Panc1 (cell line): ENCODE data around the gene ANAPC16. TPM values are rescaled to one million over a fixed set of nuclear protein-coding genes. Genes with fewer than 3 reads are reported as not detected.
A peak's percentile ranks its signal among the peaks of the same experiment; 100 is the strongest.

Experiments
- ATAC-seq: fragments of 200-7000 bp; cut with Tn5 transposase; 2 replicates; pipeline ENCODE4 v1.9.1; 2020; ENCODE audit warnings: mild to moderate bottlenecking, moderate library complexity
- BruUV-seq: library from RNA; stranded (reverse); fragments of 400-500 nt; replicated peaks from 2 replicates; lab custom pipeline; 2021; lab: Mats Ljungman, UMichigan
- CTCF ChIA-PET: fragments of 300-600 bp; sonication (Branson Sonifier 250); formaldehyde crosslinking; loops from one replicate; lab custom pipeline; 2022; ENCODE audit warnings: antibody characterized with exemption; lab: Charles Lee
- POLR2A ChIA-PET: fragments of 300-600 bp; sonication (Branson Sonifier 250); formaldehyde crosslinking; loops from one replicate; lab custom pipeline; 2022; ENCODE audit warnings: antibody characterized with exemption; lab: Charles Lee
- DNase-seq: peaks from one replicate; pipeline ENCODE4 v3.0.0-alpha.2; 2010; ENCODE audit warnings: low read depth, low spot score
- H3K27ac ChIP-seq: 2 replicates; pipeline ENCODE4 v1.5.1; 2011; ENCODE audit warnings: mild to moderate bottlenecking, low read length, inconsistent platforms
- H3K27me3 ChIP-seq: fragments of 200-500 bp; sonication (Bioruptor generic); 2 replicates; pipeline ENCODE4 v1.6.0; 2014; ENCODE audit warnings: low read length, inconsistent platforms; ENCODE audit not compliant: control insufficient read depth, insufficient read depth
- H3K36me3 ChIP-seq: fragments of 200-500 bp; sonication (Bioruptor generic); 2 replicates; pipeline ENCODE4 v1.5.1; 2014; ENCODE audit warnings: inconsistent platforms, mild to moderate bottlenecking, low read length, moderate library complexity; ENCODE audit not compliant: control insufficient read depth, insufficient read depth
- H3K4me1 ChIP-seq: 2 replicates; pipeline ENCODE4 v1.5.1; 2011; ENCODE audit warnings: inconsistent platforms, mild to moderate bottlenecking, low read length, moderate library complexity; ENCODE audit not compliant: control insufficient read depth, insufficient read depth
- H3K4me3 ChIP-seq, 2 experiments: 2 replicates each; pipeline ENCODE4 v1.5.1; 2011 to 2012; ENCODE audit warnings: low read depth in 2 of 2, low read length in 2 of 2, mild to moderate bottlenecking in 2 of 2, inconsistent platforms in 1 of 2, moderate library complexity in 1 of 2
- H3K9me3 ChIP-seq: fragments of 200-500 bp; sonication (Bioruptor generic); 2 replicates; pipeline ENCODE4 v1.5.1; 2014; ENCODE audit warnings: low read depth, mild to moderate bottlenecking, inconsistent platforms, low read length, moderate library complexity; ENCODE audit not compliant: control insufficient read depth, insufficient read depth
- POLR2AphosphoS5 ChIP-seq: IDR thresholded peaks from 2 replicates; pipeline ENCODE4 v1.6.1; 2012; ENCODE audit warnings: mild to moderate bottlenecking, low read depth, low read length, moderate library complexity
- SIN3A ChIP-seq: IDR thresholded peaks from 2 replicates; pipeline ENCODE4 v1.6.1; 2012; ENCODE audit warnings: low read depth, mild to moderate bottlenecking, low read length, moderate library complexity, borderline replicate concordance; ENCODE audit not compliant: insufficient read depth
- TCF7L2 ChIP-seq: IDR thresholded peaks from 2 replicates; pipeline ENCODE4 v1.6.1; 2011; ENCODE audit warnings: mild to moderate bottlenecking, low read depth, low read length, inconsistent platforms
- in situ Hi-C: cut with HindIII; loops from 2 replicates; pipeline ENCODE4 v1.10.0; 2016; ENCODE audit warnings: low sequenced_read_pairs, low pct_unique_long_range_greater_than_20kb
- intact Hi-C: fragments of 100-400 bp; cut with micrococcal nuclease; formaldehyde crosslinking; loops from one replicate; pipeline ENCODE4 v1.10.0; 2022; ENCODE audit not compliant: unreplicated experiment
- total RNA-seq: library from RNA; stranded (reverse); gene quantifications from one replicate; pipeline ENCODE4 v1.2.1, GENCODE V29; 2021; ENCODE audit not compliant: unreplicated experiment
- TF ChIP-seq, protein P1 (sequence below), 2 experiments: IDR thresholded peaks; 2 replicates each; pipeline ENCODE4 v1.6.1; 2011 to 2012; ENCODE audit warnings: low read depth in 2 of 2, control low read depth in 1 of 2, low read length in 1 of 2, mild to moderate bottlenecking in 1 of 2, moderate library complexity in 1 of 2; ENCODE audit not compliant: insufficient read depth in 1 of 2
- TF ChIP-seq, protein P2 (sequence below): fragments of 450-650 bp; IDR thresholded peaks from 2 replicates; pipeline ENCODE4 v1.5.1; 2017; ENCODE audit warnings: mild to moderate bottlenecking

The ANAPC16 gene
- total RNA-seq, 1 experiment from 2014 or later, result 110 TPM

DNA sequence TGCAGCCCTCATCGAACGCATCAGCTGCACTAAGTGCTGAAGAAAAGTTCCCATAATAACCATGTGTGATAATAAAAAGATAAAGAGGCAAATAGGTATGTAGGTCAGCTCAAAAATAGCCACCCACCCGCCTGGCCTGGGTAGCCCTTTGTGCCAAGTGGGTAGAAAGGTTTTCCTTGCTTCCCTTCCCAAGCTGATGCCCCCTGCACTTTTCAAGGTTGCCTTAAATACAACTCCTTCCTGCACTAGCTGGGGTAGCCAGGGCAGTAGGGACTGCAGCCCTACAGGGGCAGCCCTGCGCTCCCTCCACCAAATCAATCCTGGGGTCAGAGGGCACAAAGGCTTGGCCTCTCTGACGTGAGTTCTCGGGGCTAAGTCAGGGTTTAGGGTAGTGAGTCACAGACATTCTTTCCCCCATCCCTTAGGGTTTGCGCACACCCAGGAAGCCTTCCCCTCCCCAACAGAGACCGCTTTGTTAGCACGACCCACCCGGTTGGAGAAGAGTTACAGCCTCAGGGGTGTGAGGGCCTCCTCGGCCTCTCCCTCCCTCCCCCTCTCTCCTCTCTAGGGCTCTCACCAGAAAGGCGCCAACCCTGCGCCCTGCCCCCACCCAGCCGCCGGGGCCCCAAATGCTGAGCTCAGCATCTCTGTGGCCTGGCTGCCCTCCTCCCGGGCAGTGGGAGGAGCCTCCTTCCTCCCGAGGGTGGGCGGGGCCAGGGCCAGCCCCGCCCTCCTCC, 44.6 kb downstream of the ANAPC16 start:
- Histone ChIP-seq H3K4me1 (peaks cover 34% of the 10 kb centered on the region), H3K9me3 (no peaks in the 10 kb centered on the region), H3K27ac (peak overlapping the region; percentile 89), H3K4me3 (peak overlapping the region; percentile 57 to 58), H3K27me3 (no peaks in the 10 kb centered on the region), H3K36me3 (no peaks in the 10 kb centered on the region)
- no TSS peak for BruUV-seq
- no peak for DNase-seq
- ATAC-seq, result peak; percentile 88
- in situ Hi-C loops, result no loop called here
- TF ChIP-seq TCF7L2 (no peak), SIN3A (0 out of 2 replicates have a peak, but pooled peaks have one; percentile 18), POLR2AphosphoS5 (0 out of 2 replicates have a peak, but pooled peaks have one; percentile 20)
- TF ChIP-seq, protein P1, sequence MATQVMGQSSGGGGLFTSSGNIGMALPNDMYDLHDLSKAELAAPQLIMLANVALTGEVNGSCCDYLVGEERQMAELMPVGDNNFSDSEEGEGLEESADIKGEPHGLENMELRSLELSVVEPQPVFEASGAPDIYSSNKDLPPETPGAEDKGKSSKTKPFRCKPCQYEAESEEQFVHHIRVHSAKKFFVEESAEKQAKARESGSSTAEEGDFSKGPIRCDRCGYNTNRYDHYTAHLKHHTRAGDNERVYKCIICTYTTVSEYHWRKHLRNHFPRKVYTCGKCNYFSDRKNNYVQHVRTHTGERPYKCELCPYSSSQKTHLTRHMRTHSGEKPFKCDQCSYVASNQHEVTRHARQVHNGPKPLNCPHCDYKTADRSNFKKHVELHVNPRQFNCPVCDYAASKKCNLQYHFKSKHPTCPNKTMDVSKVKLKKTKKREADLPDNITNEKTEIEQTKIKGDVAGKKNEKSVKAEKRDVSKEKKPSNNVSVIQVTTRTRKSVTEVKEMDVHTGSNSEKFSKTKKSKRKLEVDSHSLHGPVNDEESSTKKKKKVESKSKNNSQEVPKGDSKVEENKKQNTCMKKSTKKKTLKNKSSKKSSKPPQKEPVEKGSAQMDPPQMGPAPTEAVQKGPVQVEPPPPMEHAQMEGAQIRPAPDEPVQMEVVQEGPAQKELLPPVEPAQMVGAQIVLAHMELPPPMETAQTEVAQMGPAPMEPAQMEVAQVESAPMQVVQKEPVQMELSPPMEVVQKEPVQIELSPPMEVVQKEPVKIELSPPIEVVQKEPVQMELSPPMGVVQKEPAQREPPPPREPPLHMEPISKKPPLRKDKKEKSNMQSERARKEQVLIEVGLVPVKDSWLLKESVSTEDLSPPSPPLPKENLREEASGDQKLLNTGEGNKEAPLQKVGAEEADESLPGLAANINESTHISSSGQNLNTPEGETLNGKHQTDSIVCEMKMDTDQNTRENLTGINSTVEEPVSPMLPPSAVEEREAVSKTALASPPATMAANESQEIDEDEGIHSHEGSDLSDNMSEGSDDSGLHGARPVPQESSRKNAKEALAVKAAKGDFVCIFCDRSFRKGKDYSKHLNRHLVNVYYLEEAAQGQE (IDR thresholded peaks at IDR 0.05; ENCODE audit: insufficient read depth in 1 of 2, low read depth in 2 of 2, low read length in 1 of 2), result no peak
- TF ChIP-seq, protein P2, sequence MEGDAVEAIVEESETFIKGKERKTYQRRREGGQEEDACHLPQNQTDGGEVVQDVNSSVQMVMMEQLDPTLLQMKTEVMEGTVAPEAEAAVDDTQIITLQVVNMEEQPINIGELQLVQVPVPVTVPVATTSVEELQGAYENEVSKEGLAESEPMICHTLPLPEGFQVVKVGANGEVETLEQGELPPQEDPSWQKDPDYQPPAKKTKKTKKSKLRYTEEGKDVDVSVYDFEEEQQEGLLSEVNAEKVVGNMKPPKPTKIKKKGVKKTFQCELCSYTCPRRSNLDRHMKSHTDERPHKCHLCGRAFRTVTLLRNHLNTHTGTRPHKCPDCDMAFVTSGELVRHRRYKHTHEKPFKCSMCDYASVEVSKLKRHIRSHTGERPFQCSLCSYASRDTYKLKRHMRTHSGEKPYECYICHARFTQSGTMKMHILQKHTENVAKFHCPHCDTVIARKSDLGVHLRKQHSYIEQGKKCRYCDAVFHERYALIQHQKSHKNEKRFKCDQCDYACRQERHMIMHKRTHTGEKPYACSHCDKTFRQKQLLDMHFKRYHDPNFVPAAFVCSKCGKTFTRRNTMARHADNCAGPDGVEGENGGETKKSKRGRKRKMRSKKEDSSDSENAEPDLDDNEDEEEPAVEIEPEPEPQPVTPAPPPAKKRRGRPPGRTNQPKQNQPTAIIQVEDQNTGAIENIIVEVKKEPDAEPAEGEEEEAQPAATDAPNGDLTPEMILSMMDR, result no peak
- ChIA-PET CTCF (interaction anchor here (0.6 to 0.9 kb wide), 4 partner anchors 12 to 92 kb away, joined by 3 to 6 read pairs (median 4); no protein-coding TSS in a partner anchor), POLR2A (interaction anchor here (0.6 kb wide), 1 partner anchor 538 kb away, joined by 5 read pairs; no protein-coding TSS in a partner anchor)
- intact Hi-C loops, result no loop called here

DNA sequence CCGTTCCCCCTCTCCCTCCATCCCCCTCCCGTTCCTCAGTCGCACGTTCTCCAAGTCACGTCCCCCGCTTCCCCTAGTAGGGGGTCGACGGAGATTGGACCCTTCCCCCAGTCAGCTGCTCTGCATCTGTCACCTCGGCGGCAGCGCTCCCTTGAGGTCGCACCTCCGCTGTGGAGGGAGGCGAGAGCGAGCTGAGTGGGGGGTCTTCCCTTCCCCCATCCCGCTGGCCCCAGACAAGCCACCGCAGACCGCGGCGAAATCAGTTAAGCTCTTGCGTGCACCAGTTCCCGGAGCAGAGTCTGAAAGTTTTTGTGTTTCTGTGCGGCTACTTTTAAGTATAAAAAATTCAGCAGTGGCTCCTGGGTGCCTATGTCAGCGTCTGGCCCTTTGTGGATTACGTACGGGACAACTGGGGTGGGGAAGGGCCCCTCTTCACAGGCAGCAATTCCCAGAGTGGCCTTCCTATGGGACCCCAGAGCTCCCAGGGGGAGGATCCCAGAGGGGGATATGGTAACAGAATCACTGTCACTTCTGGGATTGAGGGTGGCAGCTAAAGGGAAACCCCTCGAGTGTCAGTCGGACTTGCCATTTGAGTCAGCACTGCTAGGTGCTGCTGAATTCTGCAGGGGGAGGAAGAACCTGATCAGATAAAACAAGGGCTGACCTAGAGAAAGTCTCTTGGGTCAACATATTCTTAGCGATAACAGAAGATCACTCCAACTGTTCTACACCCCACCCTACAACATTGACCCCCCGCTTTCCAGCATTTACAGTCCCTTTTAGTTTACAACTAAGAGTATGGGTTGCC, 45.4 kb downstream of the ANAPC16 start:
- Histone ChIP-seq H3K9me3 (no peaks in the 10 kb centered on the region), H3K36me3 (no peaks in the 10 kb centered on the region), H3K27ac (peak overlapping the region; percentile 89), H3K27me3 (no peaks in the 10 kb centered on the region), H3K4me3 (peak overlapping the region; percentile 57 to 58), H3K4me1 (peaks cover 30% of the 10 kb centered on the region)
- CTCF ChIA-PET, result interaction anchor here (0.6 to 0.9 kb wide), 3 partner anchors 13 to 92 kb away, joined by 3 to 6 read pairs (median 5); no protein-coding TSS in a partner anchor
- TF ChIP-seq SIN3A (0 out of 2 replicates have a peak, but pooled peaks have one; percentile 1), TCF7L2 (no peak)
- TF ChIP-seq, protein P2, result no peak
- TF ChIP-seq, protein P1 (IDR thresholded peaks at IDR 0.05; ENCODE audit: insufficient read depth in 1 of 2, low read depth in 2 of 2, low read length in 1 of 2), result no peak
- DNase-seq (no peak), ATAC-seq (peak; percentile 47)
- POLR2A ChIA-PET, result interaction anchor here (0.6 kb wide), 1 partner anchor 537 kb away, joined by 5 read pairs; no protein-coding TSS in a partner anchor
- BruUV-seq, result no TSS peak
- in situ Hi-C loops, result no loop called here
- intact Hi-C loops, result no loop called here
